GM13977 (cell line): ENCODE data around the gene CLK3.

ENCODE experiments used
- DNase-seq: peaks from one replicate; pipeline ENCODE4 v3.0.0; 2012; ENCODE audit warnings: low spot score
- CTCF ChIP-seq: IDR thresholded peaks from 2 replicates; pipeline ENCODE4 v1.5.1; 2012; ENCODE audit warnings: mild to moderate bottlenecking, control low read depth; ENCODE audit not compliant: insufficient read depth; ENCODE audit errors: extremely low read depth, missing control alignments
- in situ Hi-C: fragments of 300-500 bp; cut with MboI; formaldehyde crosslinking; loops from one replicate; pipeline ENCODE4 v1.12.0; 2022; ENCODE audit warnings: low sequenced_read_pairs, low pct_unique_long_range_greater_than_20kb, mixed read lengths, inconsistent platforms; ENCODE audit not compliant: unreplicated experiment

Gene CLK3

GRCh38 chr15:74641151-74641550, 25.5 kb downstream of the CLK3 start:
- TF ChIP-seq CTCF: no peak
- in situ Hi-C loops: loop anchor here (25.0 kb wide), 1 partner anchor 296 kb away; the partner anchor contains the start of gene COX5A
- DNase-seq: no peak

- DNase-seq: no peak
- TF ChIP-seq CTCF: no peak
- in situ Hi-C loops: loop anchor here (25.0 kb wide), 1 partner anchor 295 kb away; the partner anchor contains the start of gene COX5A
Observed at GRCh38 chr15:74642348-74642733, 26.7 kb downstream of the CLK3 start.

GRCh38 chr15:74642734-74643664, 27.4 kb downstream of the CLK3 start:
- TF ChIP-seq CTCF: no peak
- DNase-seq: no peak
- in situ Hi-C loops: loop anchor here (25.0 kb wide), 1 partner anchor 294 kb away; the partner anchor contains the start of gene COX5A

- in situ Hi-C loops: loop anchor here (25.0 kb wide), 1 partner anchor 294 kb away; the partner anchor contains the start of gene COX5A
- no peak for TF ChIP-seq CTCF
Observed at GRCh38 chr15:74643665-74644204, 28.1 kb downstream of the CLK3 start.

GRCh38 chr15:74646480-74646879, 30.8 kb downstream of the CLK3 start:
- DNase-seq: no peak
- in situ Hi-C loops: loop anchor here (25.0 kb wide), 1 partner anchor 291 kb away; the partner anchor contains the start of gene COX5A
- no peak for TF ChIP-seq CTCF

More at GRCh38 chr15:74643665-74644204, 28.1 kb downstream of the CLK3 start:
- DNase-seq: no peak

- in situ Hi-C loops: loop anchor here (25.0 kb wide), 1 partner anchor 289 kb away; the partner anchor contains the start of gene COX5A
- no peak for DNase-seq
- no peak for TF ChIP-seq CTCF
Observed at GRCh38 chr15:74648051-74648842, 32.6 kb downstream of the CLK3 start.
